CD14-positive monocyte (primary cell): ENCODE results near the gene OXER1. TPM values are rescaled to one million over a fixed set of nuclear protein-coding genes. Genes with fewer than 3 reads are reported as not detected.

Experiments
- DNase-seq, 3 donors: peaks; one replicate each; pipeline ENCODE4 v3.0.0-alpha.2; 2011 to 2022
- H2AFZ ChIP-seq: 2 replicates; pipeline ENCODE4 v1.6.0; 2012; ENCODE audit warnings: mild to moderate bottlenecking, low read depth, low read length, inconsistent platforms; ENCODE audit not compliant: insufficient read depth, poor library complexity, severe bottlenecking
- H3K27ac ChIP-seq, 2 donors: 1 replicate in 1 of 2; 2 replicates in 1 of 2; pipeline ENCODE4 v1.5.1; 2012 to 2013; ENCODE audit warnings: low read length in 2 of 2, control low read depth in 1 of 2, inconsistent platforms in 1 of 2, low read depth in 1 of 2, mild to moderate bottlenecking in 1 of 2
- H3K27me3 ChIP-seq, 2 donors: one replicate each; pipeline versions ENCODE4 v1.6.0 to v1.6.1; 2011 to 2013; ENCODE audit warnings: low read length in 2 of 2; ENCODE audit not compliant: control insufficient read depth in 2 of 2, insufficient read depth in 2 of 2
- H3K36me3 ChIP-seq, 2 donors: replicated peaks in 1 of 2; 1 replicate in 1 of 2; 2 replicates in 1 of 2; pipeline versions ENCODE4 v1.5.1 to v1.6.1; 2012 to 2013; ENCODE audit warnings: low read length in 2 of 2, control low read depth in 1 of 2, inconsistent platforms in 1 of 2, mild to moderate bottlenecking in 1 of 2; ENCODE audit not compliant: insufficient read depth in 2 of 2, control insufficient read depth in 1 of 2
- H3K4me1 ChIP-seq, 2 donors: 1 replicate in 1 of 2; 2 replicates in 1 of 2; pipeline versions ENCODE4 v1.5.1 to v1.6.1; 2012 to 2013; ENCODE audit warnings: low read length in 2 of 2, control low read depth in 1 of 2, inconsistent platforms in 1 of 2, mild to moderate bottlenecking in 1 of 2, moderate library complexity in 1 of 2; ENCODE audit not compliant: insufficient read depth in 2 of 2, control insufficient read depth in 1 of 2
- H3K4me2 ChIP-seq: replicated peaks from 2 replicates; pipeline ENCODE3; 2012; ENCODE audit warnings: low read length, moderate library complexity, mild to moderate bottlenecking; ENCODE audit not compliant: poor library complexity, severe bottlenecking; ENCODE audit errors: extremely low read depth
- H3K4me3 ChIP-seq, 3 experiments: fragments of 200-600 bp in 1 of 3; sonication (generic) in 1 of 3; replicated peaks in 1 of 3; 1 replicate in 2 of 3; 2 replicates in 1 of 3; pipeline ENCODE4 v1.5.1; 2011 to 2013; ENCODE audit warnings: low read length in 3 of 3, mild to moderate bottlenecking in 3 of 3, control low read depth in 2 of 3, low read depth in 2 of 3, inconsistent platforms in 1 of 3, moderate library complexity in 1 of 3
- H3K79me2 ChIP-seq: 2 replicates; pipeline ENCODE4 v1.6.0; 2012; ENCODE audit warnings: mild to moderate bottlenecking, control low read depth, inconsistent platforms, low read length, moderate library complexity; ENCODE audit not compliant: insufficient read depth
- H3K9ac ChIP-seq: 2 replicates; pipeline ENCODE4 v1.6.0; 2017; ENCODE audit warnings: low read length, mild to moderate bottlenecking; ENCODE audit not compliant: insufficient read depth, poor library complexity, severe bottlenecking
- H3K9me3 ChIP-seq, 2 donors: replicated peaks in 1 of 2; 1 replicate in 1 of 2; 2 replicates in 1 of 2; pipeline versions ENCODE4 v1.5.1 to v1.6.1; 2012 to 2013; ENCODE audit warnings: low read length in 2 of 2, control low read depth in 1 of 2; ENCODE audit not compliant: control insufficient read depth in 1 of 2, insufficient read depth in 1 of 2
- H4K20me1 ChIP-seq: 2 replicates; pipeline ENCODE4 v1.6.0; 2012; ENCODE audit warnings: mild to moderate bottlenecking, low read length, control low read depth, moderate library complexity; ENCODE audit not compliant: insufficient read depth
- H3K27ac Mint-ChIP-seq, 7 donors: one replicate each; pipeline ENCODE4 v1.8.0; 2020; ENCODE audit warnings: mild to moderate bottlenecking in 7 of 7, mixed read lengths in 7 of 7, moderate library complexity in 6 of 7, inconsistent platforms in 2 of 7
- H3K27me3 Mint-ChIP-seq, 3 donors: one replicate each; pipeline ENCODE4 v1.8.0; 2021 to 2022; ENCODE audit warnings: low read depth in 3 of 3, mild to moderate bottlenecking in 3 of 3, mixed read lengths in 3 of 3, moderate library complexity in 3 of 3, inconsistent platforms in 1 of 3
- H3K36me3 Mint-ChIP-seq, 2 donors: one replicate each; pipeline ENCODE4 v1.8.0; 2020; ENCODE audit warnings: mixed read lengths in 2 of 2, inconsistent platforms in 1 of 2, mild to moderate bottlenecking in 1 of 2
- H3K4me1 Mint-ChIP-seq: one replicate; pipeline ENCODE4 v1.8.0; 2020; ENCODE audit warnings: mild to moderate bottlenecking, mixed read lengths
- H3K4me3 Mint-ChIP-seq, 2 donors: one replicate each; pipeline ENCODE4 v1.8.0; 2020; ENCODE audit warnings: mild to moderate bottlenecking in 2 of 2, mixed read lengths in 2 of 2, moderate library complexity in 1 of 2
- H3K9me3 Mint-ChIP-seq, 7 donors: one replicate each; pipeline ENCODE4 v1.8.0; 2020 to 2022; ENCODE audit warnings: mixed read lengths in 7 of 7, mild to moderate bottlenecking in 6 of 7, moderate library complexity in 6 of 7, inconsistent platforms in 2 of 7
- CTCF ChIP-seq: fragments of 200-600 bp; IDR thresholded peaks from one replicate; pipeline ENCODE4 v1.8.0; 2022; ENCODE audit warnings: antibody characterized with exemption, mild to moderate bottlenecking
- WGBS: methylation state at CpG from one replicate; pipeline ENCODE4 v1.1.5; 2013; ENCODE audit warnings: missing lambda C conversion rate; ENCODE audit not compliant: insufficient coverage; 5-methylcytosine and 5-hydroxymethylcytosine counted together
- intact Hi-C, 2 donors: fragments of 100-400 bp; cut with micrococcal nuclease; formaldehyde crosslinking; loops; one replicate each; pipeline versions ENCODE4 v1.15.0 to v1.15.1; 2023
- polyA plus RNA-seq, 3 donors: library from polyadenylated mRNA; depleted of rRNA in 1 of 3; unstranded in 2 of 3; stranded (reverse) in 1 of 3; fragments of 300-500 nt in 2 of 3; fragments of >200 nt in 1 of 3; fragmentation: Illumina TruSeq in 2 of 3; gene quantifications; 1 replicate in 2 of 3; 2 replicates in 1 of 3; pipeline ENCODE4 v1.2.3, GENCODE V29; 2012 to 2021
- small RNA-seq: library from RNA; depleted of rRNA; stranded (forward); fragments of <200 nt; gene quantifications from one replicate; pipeline ENCODE3, GENCODE V24; 2012; ENCODE audit warnings: low read depth; ENCODE audit not compliant: insufficient read length

OXER1 gene
- polyA plus RNA-seq, 3 donors: 3.8 to 13.3 (median 5.7) TPM

- no peak for TF ChIP-seq CTCF
These were observed 51.0 kb downstream of the OXER1 start for GRCh38 chr2:42712934-42713333.

More at GRCh38 chr2:42712934-42713333, 51.0 kb downstream of the OXER1 start:
- Histone ChIP-seq H3K4me2 (no peak overlapping the region), H4K20me1 (no peaks in the 10 kb centered on the region), H3K79me2 (no peaks in the 10 kb centered on the region), H2AFZ (no peak overlapping the region), H3K9me3 (no peaks in the 10 kb centered on the region), H3K4me1 (no peaks in the 10 kb centered on the region), H3K27ac (no peak overlapping the region), H3K36me3 (no peaks in the 10 kb centered on the region), H3K4me3 (no peak overlapping the region), H3K9ac (no peak overlapping the region), H3K27me3 (no peaks in the 10 kb centered on the region)
- Mint-ChIP-seq H3K36me3 (peaks cover 7% of the 10 kb centered on the region in 2 donors), H3K27me3 (peaks cover 0 to 1% (median 0%) of the 10 kb centered on the region in 3 donors), H3K4me1 (no peaks in the 10 kb centered on the region), H3K4me3 (no peak overlapping the region), H3K9me3 (no peaks in the 10 kb centered on the region), H3K27ac (no peak overlapping the region)
- WGBS: 100% methylated on average over 1 of the region's 2 CpGs
- DNase-seq: no peak
- intact Hi-C loops: no loop called here

Small RNAs within 50 kb of the gene (small RNA-seq; reads per million reads assigned to genes)
- not detected for gene RNU6-137P

Other genes starting within 250 kb of the OXER1 start
- gene MTA3, start 195.5 kb downstream of the OXER1 start, polyA plus RNA-seq: 1 to 10 TPM; 2.0 to 4.5 (median 2.2) TPM
- 10 to 100 TPM; 10.5 to 29.6 (median 15.0) TPM for gene HAAO, start 28.4 kb upstream of the OXER1 start, polyA plus RNA-seq